SK-MEL-5 (cell line): Measurements from ENCODE around the gene SPTSSB. TPM values are rescaled to one million over a fixed set of nuclear protein-coding genes. Genes with fewer than 3 reads are reported as not detected.

ENCODE experiments used
- DNase-seq: peaks from one replicate; pipeline ENCODE4 v3.0.0-alpha.2; 2016; ENCODE audit warnings: low read depth, low spot score
- in situ Hi-C: cut with HindIII; loops from 2 replicates; pipeline ENCODE4 v1.10.0; 2016; ENCODE audit warnings: low sequenced_read_pairs, high pct_unique_total_duplicates, low pct_unique_long_range_greater_than_20kb
- total RNA-seq: library from RNA; depleted of rRNA; stranded (reverse); fragments of >200 nt; shearing (Covaris generic); gene quantifications from 2 replicates; pipeline ENCODE4 v1.2.3, GENCODE V29; 2014

Gene SPTSSB
- total RNA-seq, 1 experiment from 2014 or later, result not detected

DNA sequence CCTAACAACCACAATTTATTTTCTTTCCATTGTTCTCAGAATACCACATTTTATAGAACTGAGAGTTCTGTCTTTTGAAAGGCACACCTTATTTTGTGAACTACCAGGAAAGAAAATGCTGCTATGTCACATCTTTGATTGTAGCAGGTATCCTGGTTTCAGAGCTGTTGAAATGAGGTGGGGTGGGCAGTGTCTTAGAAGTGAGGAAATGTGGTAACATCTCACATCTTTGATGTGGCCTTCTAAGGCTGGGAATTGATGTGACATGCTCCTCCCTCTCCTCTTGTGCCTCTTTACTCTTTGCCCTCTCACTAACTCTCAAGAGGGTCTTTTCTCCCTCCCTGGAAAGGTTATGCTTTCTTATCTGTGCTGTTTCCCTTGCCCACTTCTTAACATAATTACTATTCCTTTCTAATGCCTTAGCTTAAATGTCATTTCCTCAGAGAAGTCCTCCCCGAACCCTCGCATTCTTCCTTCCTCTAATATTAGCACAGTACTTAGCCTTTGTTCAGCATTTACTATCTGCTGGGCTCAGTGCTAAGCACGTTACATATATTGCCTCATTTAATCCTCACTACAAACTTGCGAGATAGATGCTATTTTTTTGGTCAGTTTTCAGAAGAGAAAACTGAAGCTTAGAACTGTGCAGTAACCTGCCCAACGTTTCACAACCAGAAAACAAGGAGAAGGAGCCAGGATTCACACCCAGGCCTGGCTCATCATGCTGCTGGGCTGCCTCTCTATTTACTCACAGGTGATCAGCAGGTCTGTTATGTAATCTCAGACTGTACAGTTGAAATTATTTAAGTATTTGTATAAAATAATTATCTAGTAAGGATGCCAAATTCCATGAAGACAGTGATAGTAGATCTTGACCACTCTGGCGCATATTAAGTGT, 24.0 kb upstream of the SPTSSB start:
- in situ Hi-C loops, result no loop called here
- DNase-seq, result no peak

GRCh38 chr3:161393803-161394202, 22.5 kb upstream of the SPTSSB start:
- in situ Hi-C loops, result no loop called here
- no peak for DNase-seq

GRCh38 chr3:161393310-161393709, 22.0 kb upstream of the SPTSSB start:
- no peak for DNase-seq
- in situ Hi-C loops, result no loop called here

DNA sequence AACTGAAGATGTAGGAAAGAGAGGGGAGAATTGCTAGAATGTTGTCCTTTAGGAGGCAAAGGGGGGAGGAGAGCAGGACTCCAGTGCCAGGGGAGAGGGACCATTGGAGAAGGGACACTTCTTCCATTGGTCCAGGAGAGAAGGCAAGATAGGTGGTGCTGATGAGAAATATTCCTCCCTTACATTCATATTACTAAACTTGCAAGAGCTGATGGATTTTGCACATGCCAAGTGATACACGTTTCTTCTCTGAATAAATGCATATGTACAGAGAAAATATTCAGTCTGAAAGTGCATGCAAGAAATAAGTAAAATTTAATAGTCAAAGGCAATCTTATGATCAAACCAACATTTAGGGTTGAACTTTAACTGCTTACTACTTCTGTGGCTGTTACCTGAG, 21.5 kb upstream of the SPTSSB start:
- no peak for DNase-seq
- in situ Hi-C loops, result no loop called here

DNA sequence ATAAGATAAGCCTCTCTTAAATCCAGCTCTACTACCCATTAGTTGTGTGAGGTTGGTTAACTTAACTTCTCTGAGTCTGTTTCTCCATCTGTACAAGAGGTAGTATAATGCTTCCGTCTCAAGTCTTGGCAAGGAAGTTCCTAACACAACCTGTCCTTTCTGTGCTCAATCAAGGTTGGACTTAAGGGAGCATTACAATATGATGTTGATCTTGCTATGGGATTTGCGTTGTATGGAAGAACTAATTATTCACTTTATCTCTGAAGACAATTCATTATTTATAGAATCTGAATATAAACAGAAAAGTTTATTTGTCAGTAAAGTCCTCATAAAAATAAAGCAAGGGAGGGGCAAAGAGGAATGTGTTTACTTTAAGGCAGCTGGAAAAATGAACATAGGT, 18.9 kb upstream of the SPTSSB start:
- in situ Hi-C loops, result no loop called here
- no peak for DNase-seq

DNA sequence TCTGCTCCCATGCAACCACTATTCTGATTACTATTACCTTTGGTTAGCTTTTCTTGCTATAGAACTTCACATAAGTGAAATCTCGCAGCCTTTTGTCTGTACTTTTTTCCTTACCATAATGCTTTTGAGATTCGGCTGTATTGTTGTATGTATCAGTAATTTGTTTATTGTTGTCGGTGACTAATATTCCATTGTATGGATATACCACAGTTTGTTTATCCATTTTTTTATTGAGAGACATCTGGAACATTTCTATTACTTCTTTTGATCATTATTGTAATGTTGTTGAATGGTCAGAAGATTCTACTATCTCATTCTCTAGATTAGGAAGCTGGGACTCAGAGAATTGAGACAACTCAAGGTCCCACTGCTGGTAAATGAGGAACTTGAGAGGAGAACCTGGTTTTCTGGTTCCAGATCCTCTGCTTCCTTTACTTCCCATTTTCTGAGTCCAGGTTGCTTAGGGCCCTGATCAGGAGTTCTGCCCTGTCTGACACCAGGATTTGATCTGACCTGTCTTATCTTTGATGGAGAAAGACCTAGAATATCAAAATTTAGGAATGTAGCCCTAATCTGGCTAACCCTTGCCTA, 18.2 kb upstream of the SPTSSB start:
- in situ Hi-C loops, result no loop called here
- DNase-seq, result no peak

- no peak for DNase-seq
- in situ Hi-C loops, result no loop called here
These were observed 17.5 kb upstream of the SPTSSB start for GRCh38 chr3:161388855-161389254.

DNA sequence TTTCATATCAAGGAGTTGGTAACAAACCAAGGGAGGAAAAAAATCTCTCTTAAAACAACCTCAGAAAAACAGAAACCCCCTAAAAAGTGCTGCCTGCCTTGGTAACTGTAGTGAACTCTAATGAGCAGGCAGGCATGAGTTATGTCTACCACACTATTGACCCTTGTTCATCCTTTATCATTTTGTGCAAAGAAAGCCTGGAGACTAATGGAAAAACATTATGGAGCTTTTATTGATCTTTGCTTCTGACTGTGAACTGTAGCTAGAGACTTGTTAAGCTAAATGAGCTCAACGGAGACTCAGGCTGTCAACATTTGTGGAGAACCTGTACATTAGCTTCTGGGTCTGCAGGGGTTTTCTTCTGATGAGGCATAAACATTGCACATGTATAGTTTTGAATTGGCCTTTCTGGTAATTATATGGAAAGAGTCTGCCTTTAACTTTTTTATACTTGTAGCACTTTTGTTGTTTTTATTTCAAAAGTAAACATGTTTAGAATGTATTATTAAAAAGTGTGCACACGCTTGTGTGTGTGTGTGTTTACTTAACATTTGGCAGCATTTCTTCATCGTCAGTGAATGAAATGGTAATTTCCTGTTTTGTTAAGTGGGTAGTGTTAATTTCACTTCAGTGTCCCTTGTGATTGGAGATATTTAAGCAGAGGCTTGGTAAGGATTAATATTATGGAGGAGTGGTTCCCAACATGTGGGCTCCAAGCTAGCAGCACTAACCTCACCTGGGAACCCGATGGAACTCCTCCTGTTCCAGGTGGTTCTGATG, 15.9 kb upstream of the SPTSSB start:
- DNase-seq, result no peak
- in situ Hi-C loops, result no loop called here

DNA sequence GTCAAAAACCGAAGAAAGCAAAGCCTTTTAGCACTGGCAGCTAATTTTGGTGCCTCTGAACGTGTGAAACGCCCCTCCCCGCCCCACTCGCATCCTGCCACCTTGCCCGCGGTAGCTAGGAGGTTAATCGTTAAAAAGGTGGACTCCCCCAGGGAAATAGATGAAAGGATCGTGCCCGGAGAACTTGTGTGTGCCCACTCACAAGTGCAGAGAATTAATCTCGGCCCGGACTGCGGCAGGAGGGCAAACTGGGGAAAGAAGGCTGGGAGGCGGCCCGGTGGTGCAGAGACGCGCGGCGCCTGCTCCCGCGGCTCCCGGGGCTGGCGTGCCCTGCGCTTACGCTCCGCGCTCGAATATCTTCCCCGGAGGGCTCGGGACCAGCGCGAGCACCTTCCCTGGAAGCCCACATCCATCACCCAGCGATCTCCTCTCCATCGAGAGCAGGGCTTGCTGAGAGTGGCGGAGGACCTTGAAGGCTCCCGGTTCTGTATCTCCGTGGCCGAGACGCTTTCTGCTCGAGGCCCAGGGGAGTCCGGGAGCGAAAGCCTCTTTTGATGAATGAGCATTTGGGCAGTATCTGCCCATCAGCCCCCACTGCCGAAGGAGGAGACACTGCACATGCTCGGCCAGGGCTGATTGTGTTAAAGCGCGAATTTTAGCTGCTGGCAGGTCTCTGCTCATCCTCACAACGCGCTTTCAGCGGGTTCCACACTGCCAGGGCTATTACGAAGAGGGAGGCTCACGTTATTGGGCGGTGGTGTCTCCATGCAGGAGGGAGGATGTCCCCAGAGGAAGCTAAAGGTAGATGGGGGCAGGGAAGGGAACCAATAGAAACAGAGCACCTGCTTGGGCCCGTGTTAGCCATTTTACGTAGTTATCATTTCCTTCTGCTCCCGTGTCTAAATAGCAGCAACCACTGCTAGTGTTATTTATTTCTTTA, 1.3 kb upstream of the SPTSSB start:
- no peak for DNase-seq
- in situ Hi-C loops, result no loop called here

- in situ Hi-C loops, result no loop called here
- no peak for DNase-seq
These were observed 1.8 kb downstream of the SPTSSB start for GRCh38 chr3:161369531-161369930.

DNA sequence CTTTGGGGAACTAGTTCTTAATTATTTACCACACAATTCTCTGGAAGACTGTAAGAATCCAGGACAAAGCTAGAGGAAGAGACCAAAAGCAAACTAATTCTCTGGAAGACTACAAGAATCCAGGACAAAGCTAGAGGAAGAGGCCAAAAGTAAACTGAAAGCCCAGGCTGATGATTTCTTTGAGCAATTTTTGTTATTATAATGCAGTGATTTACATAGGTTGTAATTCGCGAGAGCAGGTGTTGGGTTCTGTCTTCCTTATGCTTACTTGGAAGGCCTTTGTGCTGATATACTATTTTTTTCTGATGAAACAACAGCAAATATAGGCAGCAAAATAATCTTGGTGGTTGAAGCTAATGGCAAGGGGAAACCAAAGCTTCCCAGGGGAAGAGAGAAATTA, 5.2 kb downstream of the SPTSSB start:
- DNase-seq, result no peak
- in situ Hi-C loops, result no loop called here

GRCh38 chr3:161358488-161358887, 12.8 kb downstream of the SPTSSB start:
- no peak for DNase-seq
- in situ Hi-C loops, result no loop called here

DNA sequence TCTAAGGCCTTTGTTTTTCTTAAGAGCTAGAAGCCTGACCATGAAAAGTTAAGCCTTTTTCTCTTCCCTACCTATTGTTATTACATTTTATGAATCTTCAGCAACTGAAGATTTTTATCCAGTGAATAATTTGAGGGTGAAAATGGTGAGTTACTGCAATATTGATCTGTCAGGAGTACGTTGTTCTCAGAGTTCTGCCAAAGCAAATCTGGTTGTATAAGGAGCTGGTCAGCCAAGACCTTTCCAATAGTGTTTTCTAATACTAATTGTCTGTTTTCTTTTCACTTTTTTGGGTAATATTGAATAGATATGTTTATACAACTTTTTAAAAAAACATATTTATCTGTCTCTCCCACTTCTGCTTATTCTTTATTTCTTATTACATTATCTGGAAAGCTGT, 15.0 kb downstream of the SPTSSB start:
- no peak for DNase-seq
- in situ Hi-C loops, result no loop called here

- in situ Hi-C loops, result no loop called here
These were observed 15.8 kb downstream of the SPTSSB start for GRCh38 chr3:161355508-161355907.

GRCh38 chr3:161354554-161354953, 16.8 kb downstream of the SPTSSB start:
- DNase-seq, result no peak
- in situ Hi-C loops, result no loop called here

More at GRCh38 chr3:161355508-161355907, 15.8 kb downstream of the SPTSSB start:
- no peak for DNase-seq

DNA sequence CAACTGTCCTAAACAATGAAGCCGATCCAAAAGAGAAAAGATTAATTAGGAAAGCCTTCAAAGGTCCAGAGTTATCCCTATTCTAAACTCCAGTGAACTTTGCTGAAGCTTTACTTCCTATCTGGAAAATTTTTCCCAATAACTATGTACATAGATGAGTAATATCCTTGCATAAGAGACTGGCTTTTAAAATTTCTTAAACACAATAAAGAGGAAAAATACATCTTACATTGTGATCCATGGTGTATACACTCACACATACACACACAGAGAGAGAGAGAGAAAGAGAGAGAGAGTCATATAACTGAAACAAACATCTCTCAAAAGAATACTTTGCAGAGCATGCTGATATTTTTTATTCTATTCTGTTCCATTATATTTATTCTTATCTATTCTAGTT, 20.0 kb downstream of the SPTSSB start:
- DNase-seq, result no peak
- in situ Hi-C loops, result no loop called here

DNA sequence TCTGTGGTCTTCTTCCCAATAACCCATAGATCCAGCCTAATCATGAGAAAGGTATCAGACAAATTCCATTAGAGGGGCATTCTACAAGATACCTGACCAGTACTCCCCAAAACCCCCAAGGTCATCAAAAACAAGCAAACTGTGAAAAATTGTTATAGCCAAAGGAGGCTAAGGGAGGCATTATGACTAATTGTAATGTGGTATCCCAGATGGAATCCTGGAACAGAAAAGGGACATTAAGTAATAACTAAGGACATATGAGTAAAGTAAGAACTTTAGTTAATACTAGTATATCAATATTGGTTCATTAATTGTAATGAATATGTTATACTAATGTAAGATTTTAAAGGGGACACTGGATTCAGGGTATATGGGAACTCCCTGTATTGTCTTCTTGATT, 20.4 kb downstream of the SPTSSB start:
- no peak for DNase-seq
- in situ Hi-C loops, result no loop called here
